ENCODE measurements around the gene SEC31B.

The SEC31B gene

GRCh38 chr10:100498059-100498458 lies 21.6 kb downstream of the SEC31B start:
- Histone ChIP-seq H3K4me1 (no peaks in the 10 kb centered on the region), H3K36me3 (no peaks in the 10 kb centered on the region), H3K9me3 (no peaks in the 10 kb centered on the region), H3K4me3 (ENCODE audit: low read depth, low read length) (no peak overlapping the region), H3K27me3 (no peaks in the 10 kb centered on the region)
- DNase-seq, result no peak
- no peak for TF ChIP-seq CTCF (IDR thresholded peaks at IDR 0.05; ENCODE audit: low read depth, low read length)

GRCh38 chr10:100496567-100496966 lies 23.1 kb downstream of the SEC31B start:
- TF ChIP-seq CTCF (IDR thresholded peaks at IDR 0.05; ENCODE audit: low read depth, low read length), result no peak
- no peaks in the 10 kb centered on the region for H3K36me3 ChIP-seq
- H3K4me1 ChIP-seq, result no peaks in the 10 kb centered on the region
- no peaks in the 10 kb centered on the region for H3K27me3 ChIP-seq
- H3K4me3 ChIP-seq (ENCODE audit: low read depth, low read length), result no peak overlapping the region
- DNase-seq, result no peak
- no peaks in the 10 kb centered on the region for H3K9me3 ChIP-seq

- H3K4me3 ChIP-seq (ENCODE audit: low read depth, low read length), result no peak overlapping the region
- no peak for TF ChIP-seq CTCF (IDR thresholded peaks at IDR 0.05; ENCODE audit: low read depth, low read length)
- no peaks in the 10 kb centered on the region for H3K27me3 ChIP-seq
- no peaks in the 10 kb centered on the region for H3K9me3 ChIP-seq
- no peak for DNase-seq
- no peaks in the 10 kb centered on the region for H3K4me1 ChIP-seq
- H3K36me3 ChIP-seq, result no peaks in the 10 kb centered on the region
Measured at GRCh38 chr10:100490531-100490930, 29.1 kb downstream of the SEC31B start.

GRCh38 chr10:100489396-100489795 lies 30.3 kb downstream of the SEC31B start:
- no peak for DNase-seq
- Histone ChIP-seq H3K9me3 (no peaks in the 10 kb centered on the region), H3K4me3 (ENCODE audit: low read depth, low read length) (no peak overlapping the region), H3K36me3 (no peaks in the 10 kb centered on the region), H3K27me3 (no peaks in the 10 kb centered on the region), H3K4me1 (no peaks in the 10 kb centered on the region)
- no peak for TF ChIP-seq CTCF (IDR thresholded peaks at IDR 0.05; ENCODE audit: low read depth, low read length)

GRCh38 chr10:100487529-100487928 lies 32.1 kb downstream of the SEC31B start:
- Histone ChIP-seq H3K4me3 (ENCODE audit: low read depth, low read length) (no peak overlapping the region), H3K4me1 (no peaks in the 10 kb centered on the region), H3K36me3 (no peaks in the 10 kb centered on the region), H3K9me3 (no peaks in the 10 kb centered on the region), H3K27me3 (peaks cover 14% of the 10 kb centered on the region)
- no peak for DNase-seq
- TF ChIP-seq CTCF (IDR thresholded peaks at IDR 0.05; ENCODE audit: low read depth, low read length), result no peak

GRCh38 chr10:100485801-100486495 lies 33.7 kb downstream of the SEC31B start:
- H3K4me3 ChIP-seq (ENCODE audit: low read depth, low read length), result no peak overlapping the region
- peaks cover 19% of the 10 kb centered on the region for H3K27me3 ChIP-seq
- H3K4me1 ChIP-seq, result no peaks in the 10 kb centered on the region
- DNase-seq, result no peak
- no peaks in the 10 kb centered on the region for H3K9me3 ChIP-seq
- no peaks in the 10 kb centered on the region for H3K36me3 ChIP-seq
- TF ChIP-seq CTCF (IDR thresholded peaks at IDR 0.05; ENCODE audit: low read depth, low read length), result no peak
